Stimulated activated CD8-positive, alpha-beta memory T cell treated with anti-CD3 and anti-CD28 coated beads, Interleukin-4, amount 100 ng/mL, for 24 hours (primary cell): ENCODE data around the gene TMEM131L.
"Not testable (repeated sequence)": the region's sequence is repeated elsewhere in the genome, so short reads cannot be mapped to it uniquely, and the experiment has no call there.

ENCODE experiments used
- DNase-seq: peaks from one replicate; pipeline ENCODE4 v3.0.0-alpha.2; 2020; ENCODE audit warnings: low read depth

Gene TMEM131L

GRCh38 chr4:153466081-153466948, at the start of gene TMEM131L:
TSS of gene TMEM131L (plus strand) at chr4:153466360. CDS start at chr4:153466398, 38 bp downstream.
- DNase-seq: peak; percentile 43

- DNase-seq: not testable (repeated sequence)
Observed at GRCh38 chr4:153416456-153416855, 49.7 kb upstream of the TMEM131L start.

GRCh38 chr4:153418121-153418520, 48.0 kb upstream of the TMEM131L start:
- no peak for DNase-seq

GRCh38 chr4:153418558-153418957, 47.6 kb upstream of the TMEM131L start:
- no peak for DNase-seq

GRCh38 chr4:153419029-153419428, 47.1 kb upstream of the TMEM131L start:
- no peak for DNase-seq

GRCh38 chr4:153419673-153420278, 46.4 kb upstream of the TMEM131L start:
- DNase-seq: no peak

- DNase-seq: no peak
Observed at GRCh38 chr4:153420361-153420760, 45.8 kb upstream of the TMEM131L start.

- DNase-seq: no peak
Observed at GRCh38 chr4:153421941-153422340, 44.2 kb upstream of the TMEM131L start.

GRCh38 chr4:153426207-153426885, 39.8 kb upstream of the TMEM131L start:
- DNase-seq: no peak

- no peak for DNase-seq
Observed at GRCh38 chr4:153427363-153428071, 38.6 kb upstream of the TMEM131L start.

GRCh38 chr4:153428941-153429475, 37.2 kb upstream of the TMEM131L start:
- DNase-seq: no peak

GRCh38 chr4:153432965-153433753, 33.0 kb upstream of the TMEM131L start:
- peak; percentile 53 for DNase-seq

- DNase-seq: no peak
Observed at GRCh38 chr4:153433754-153434105, 32.4 kb upstream of the TMEM131L start.

GRCh38 chr4:153434190-153434589, 32.0 kb upstream of the TMEM131L start:
- no peak for DNase-seq

- peak; percentile 19 for DNase-seq
Observed at GRCh38 chr4:153438916-153439756, 27.0 kb upstream of the TMEM131L start.

- DNase-seq: no peak
Observed at GRCh38 chr4:153439831-153440230, 26.3 kb upstream of the TMEM131L start.

- DNase-seq: no peak
Observed at GRCh38 chr4:153440475-153440874, 25.7 kb upstream of the TMEM131L start.

- DNase-seq: no peak
Observed at GRCh38 chr4:153447175-153447905, 18.8 kb upstream of the TMEM131L start.

GRCh38 chr4:153448003-153448731, 18.0 kb upstream of the TMEM131L start:
- no peak for DNase-seq
